ENCODE data around the gene SMARCB1.

Gene SMARCB1

DNA sequence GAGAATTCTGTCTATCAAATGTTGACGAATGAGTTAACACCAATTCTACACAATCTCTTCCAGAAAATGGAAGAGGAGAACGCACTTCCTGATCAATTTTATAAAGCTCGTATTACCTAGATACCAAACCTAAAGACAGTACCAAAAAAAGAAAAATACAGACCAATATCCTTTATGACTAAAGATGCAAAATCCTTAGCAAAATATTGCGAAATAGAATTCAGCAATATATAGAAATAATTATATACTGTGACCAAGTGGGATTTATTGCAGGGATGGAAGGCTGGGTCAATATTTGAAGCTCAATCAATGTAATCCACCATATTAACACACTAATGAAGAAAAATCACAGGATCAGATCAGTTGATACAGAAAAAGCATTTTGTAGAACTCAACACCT lies 25.6 kb downstream of the SMARCB1 start:
- in situ Hi-C loops (cut with MboI; ENCODE audit: low sequenced_read_pairs, unreplicated experiment): no loop called here
- DNase-seq (ENCODE audit: low spot score): no peak

DNA sequence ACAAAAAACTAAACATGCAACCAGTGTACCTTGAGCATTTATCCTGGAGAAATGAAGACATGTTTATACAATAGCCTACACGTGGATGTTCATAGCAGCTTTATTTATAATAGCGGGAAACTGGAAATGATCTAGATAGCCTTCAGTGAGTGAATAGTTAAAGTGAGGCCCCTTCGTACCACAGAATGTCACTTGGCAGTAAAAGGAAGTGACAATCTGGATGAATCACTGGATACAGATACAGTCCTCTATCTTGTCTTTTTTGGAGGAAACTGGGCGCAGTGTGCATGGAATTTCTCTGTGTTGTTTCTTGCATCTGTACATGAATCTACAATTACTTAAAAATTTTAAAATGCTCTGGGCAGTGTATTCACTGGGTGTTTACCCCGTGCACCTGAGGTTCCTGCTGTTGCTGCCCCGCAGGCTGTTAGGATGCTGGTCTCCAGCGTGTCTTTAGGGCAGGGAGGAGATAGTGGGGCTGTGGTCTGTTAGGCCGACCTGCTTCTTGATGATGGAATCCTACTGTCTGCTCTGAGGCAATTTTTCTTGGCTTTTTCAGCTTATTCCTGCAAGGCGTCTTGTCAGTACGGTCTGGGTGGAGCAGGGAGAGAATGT lies 28.9 kb downstream of the SMARCB1 start:
- DNase-seq (ENCODE audit: low spot score): no peak
- in situ Hi-C loops (cut with MboI; ENCODE audit: low sequenced_read_pairs, unreplicated experiment): no loop called here
- TF ChIP-seq, protein P1, sequence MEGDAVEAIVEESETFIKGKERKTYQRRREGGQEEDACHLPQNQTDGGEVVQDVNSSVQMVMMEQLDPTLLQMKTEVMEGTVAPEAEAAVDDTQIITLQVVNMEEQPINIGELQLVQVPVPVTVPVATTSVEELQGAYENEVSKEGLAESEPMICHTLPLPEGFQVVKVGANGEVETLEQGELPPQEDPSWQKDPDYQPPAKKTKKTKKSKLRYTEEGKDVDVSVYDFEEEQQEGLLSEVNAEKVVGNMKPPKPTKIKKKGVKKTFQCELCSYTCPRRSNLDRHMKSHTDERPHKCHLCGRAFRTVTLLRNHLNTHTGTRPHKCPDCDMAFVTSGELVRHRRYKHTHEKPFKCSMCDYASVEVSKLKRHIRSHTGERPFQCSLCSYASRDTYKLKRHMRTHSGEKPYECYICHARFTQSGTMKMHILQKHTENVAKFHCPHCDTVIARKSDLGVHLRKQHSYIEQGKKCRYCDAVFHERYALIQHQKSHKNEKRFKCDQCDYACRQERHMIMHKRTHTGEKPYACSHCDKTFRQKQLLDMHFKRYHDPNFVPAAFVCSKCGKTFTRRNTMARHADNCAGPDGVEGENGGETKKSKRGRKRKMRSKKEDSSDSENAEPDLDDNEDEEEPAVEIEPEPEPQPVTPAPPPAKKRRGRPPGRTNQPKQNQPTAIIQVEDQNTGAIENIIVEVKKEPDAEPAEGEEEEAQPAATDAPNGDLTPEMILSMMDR (IDR thresholded peaks at IDR 0.05; ENCODE audit: borderline replicate concordance, control extremely low read depth, extremely low read depth, insufficient read depth, missing control alignments): no peak

More for the DNA sequence above, 25.6 kb downstream of the SMARCB1 start:
- TF ChIP-seq, protein P1 (IDR thresholded peaks at IDR 0.05; ENCODE audit: borderline replicate concordance, control extremely low read depth, extremely low read depth, insufficient read depth, missing control alignments): no peak

DNA sequence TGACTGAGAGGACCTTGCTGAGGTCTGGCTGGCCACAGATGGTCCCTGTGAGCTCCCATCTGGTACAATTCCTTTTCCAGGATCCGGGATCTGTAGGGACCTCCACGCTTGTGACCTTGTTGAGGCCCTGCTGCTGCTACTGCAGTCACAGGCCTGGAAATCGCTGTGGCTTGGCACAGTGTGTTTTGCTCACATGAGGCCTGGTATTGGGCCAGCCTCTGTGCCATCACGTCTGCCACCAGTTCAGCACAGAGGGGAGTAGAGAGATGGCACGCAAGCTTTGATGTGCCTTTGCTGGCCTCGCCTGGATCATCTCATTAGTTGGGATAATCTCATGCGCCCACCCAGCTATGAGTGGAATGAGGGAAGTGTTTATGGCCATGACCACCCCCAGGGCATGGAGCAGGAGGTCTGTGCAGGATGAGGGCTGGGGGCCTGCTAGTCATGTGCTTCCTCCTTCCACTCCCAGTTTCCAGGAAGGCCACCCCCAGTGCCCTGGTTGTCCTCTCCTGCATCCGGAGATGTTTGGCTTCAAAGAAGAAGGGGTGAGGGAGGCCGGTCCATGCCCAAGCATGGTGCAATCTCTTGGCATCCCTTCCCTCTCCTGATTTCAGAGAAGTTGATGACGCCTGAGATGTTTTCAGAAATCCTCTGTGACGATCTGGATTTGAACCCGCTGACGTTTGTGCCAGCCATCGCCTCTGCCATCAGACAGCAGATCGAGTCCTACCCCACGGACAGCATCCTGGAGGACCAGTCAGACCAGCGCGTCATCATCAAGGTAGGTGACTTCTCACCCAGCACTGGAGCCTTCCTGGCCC lies 29.6 kb downstream of the SMARCB1 start:
- DNase-seq (ENCODE audit: low spot score): no peak
- in situ Hi-C loops (cut with MboI; ENCODE audit: low sequenced_read_pairs, unreplicated experiment): no loop called here
- TF ChIP-seq, protein P1 (IDR thresholded peaks at IDR 0.05; ENCODE audit: borderline replicate concordance, control extremely low read depth, extremely low read depth, insufficient read depth, missing control alignments): no peak

DNA sequence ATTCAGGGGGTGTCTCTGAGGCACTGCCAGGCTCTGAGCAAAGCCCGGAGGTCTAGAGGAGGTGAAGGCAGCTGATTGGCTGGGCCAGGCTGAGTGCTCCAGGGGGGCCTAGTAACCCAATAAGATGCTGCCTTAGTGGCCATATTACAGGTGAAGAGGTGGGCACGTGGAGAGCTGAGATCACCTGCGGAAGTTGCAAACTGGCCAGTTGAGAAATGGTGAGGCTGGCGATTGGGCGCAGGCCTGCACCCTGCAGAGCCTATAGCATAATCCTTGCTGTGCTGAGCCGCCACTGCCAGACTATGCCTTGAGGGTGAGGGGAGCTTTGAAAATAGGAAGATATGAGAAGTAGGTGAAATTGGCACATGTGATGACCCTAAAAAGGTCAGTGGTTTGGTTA lies 30.4 kb downstream of the SMARCB1 start:
- in situ Hi-C loops (cut with MboI; ENCODE audit: low sequenced_read_pairs, unreplicated experiment): no loop called here
- DNase-seq (ENCODE audit: low spot score): no peak
- TF ChIP-seq, protein P1 (IDR thresholded peaks at IDR 0.05; ENCODE audit: borderline replicate concordance, control extremely low read depth, extremely low read depth, insufficient read depth, missing control alignments): no peak

DNA sequence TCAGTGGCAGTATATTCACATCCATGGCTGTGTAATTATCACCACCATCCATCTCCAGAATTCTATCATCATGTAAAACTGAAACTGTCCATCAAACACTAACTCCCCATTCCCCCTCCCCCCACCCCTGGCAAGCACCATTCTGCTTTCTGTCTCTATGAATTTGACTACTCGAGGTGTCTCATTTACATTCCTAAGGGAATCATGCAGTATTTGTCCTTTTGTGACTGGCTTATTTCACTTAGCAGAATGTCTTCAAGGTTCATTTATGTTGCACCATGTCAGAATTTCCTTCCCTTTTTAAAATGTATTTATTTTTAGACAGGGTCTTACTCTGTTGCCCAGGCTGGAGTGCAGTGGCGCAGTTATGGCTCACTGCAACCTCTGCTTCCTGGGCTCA lies 31.8 kb downstream of the SMARCB1 start:
- in situ Hi-C loops (cut with MboI; ENCODE audit: low sequenced_read_pairs, unreplicated experiment): no loop called here
- TF ChIP-seq, protein P1 (IDR thresholded peaks at IDR 0.05; ENCODE audit: borderline replicate concordance, control extremely low read depth, extremely low read depth, insufficient read depth, missing control alignments): no peak
- DNase-seq (ENCODE audit: low spot score): no peak

DNA sequence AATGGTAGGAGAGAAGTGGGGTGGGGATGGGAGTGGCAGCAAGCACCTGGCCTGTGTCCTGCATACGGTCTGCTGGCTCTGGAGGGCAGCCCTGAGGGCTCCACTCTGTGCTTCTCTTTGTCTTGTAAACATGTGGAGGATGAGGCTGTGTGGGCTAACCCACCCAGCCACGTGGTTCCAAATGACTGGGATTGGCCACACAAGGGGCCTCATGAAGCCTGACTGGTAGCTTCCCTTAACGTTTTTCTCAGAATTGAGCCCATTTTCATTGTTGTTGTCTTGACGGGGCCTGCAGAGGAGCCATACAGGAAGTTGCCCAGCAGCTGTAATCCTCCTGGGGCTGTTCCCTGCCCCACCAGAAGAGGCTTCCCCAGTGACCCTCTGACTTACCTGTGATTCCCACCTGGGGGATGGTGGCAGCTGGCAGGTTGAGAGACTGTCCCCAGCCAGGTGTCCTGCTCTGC lies 34.0 kb downstream of the SMARCB1 start:
- in situ Hi-C loops (cut with MboI; ENCODE audit: low sequenced_read_pairs, unreplicated experiment): no loop called here
- TF ChIP-seq, protein P1 (IDR thresholded peaks at IDR 0.05; ENCODE audit: borderline replicate concordance, control extremely low read depth, extremely low read depth, insufficient read depth, missing control alignments): no peak
- no peak for DNase-seq (ENCODE audit: low spot score)
